Endothelial cell of umbilical vein (primary cell): ENCODE results near the gene SPATS2L.

ENCODE experiments used
- CTCF ChIP-seq, 2 donors: IDR thresholded peaks; 1 replicate in 1 of 2; 2 replicates in 1 of 2; pipeline ENCODE4 v1.5.1; 2011; ENCODE audit warnings: low read length in 2 of 2, mild to moderate bottlenecking in 2 of 2, moderate library complexity in 2 of 2, control low read depth in 1 of 2, inconsistent platforms in 1 of 2, low read depth in 1 of 2; ENCODE audit not compliant: insufficient read depth in 1 of 2; ENCODE audit errors: extremely low read depth in 1 of 2
- EZH2 ChIP-seq: IDR thresholded peaks from 2 replicates; pipeline ENCODE4 v1.6.1; 2012; ENCODE audit warnings: borderline replicate concordance, low read depth, mild to moderate bottlenecking, moderate library complexity, low read length, inconsistent platforms; ENCODE audit not compliant: severe bottlenecking
- MYC ChIP-seq: IDR thresholded peaks from one replicate; pipeline ENCODE4 v1.6.1; 2011; ENCODE audit warnings: mild to moderate bottlenecking, low read depth, low read length
- POLR2A ChIP-seq: IDR thresholded peaks from 2 replicates; pipeline ENCODE4 v1.6.1; 2012; ENCODE audit warnings: low read depth, mild to moderate bottlenecking, control low read depth, low read length

GRCh38 chr2:200421270-200421669 lies 114.8 kb downstream of the SPATS2L start:
- TF ChIP-seq POLR2A, result no peak
- no peak for TF ChIP-seq CTCF (IDR thresholded peaks at IDR 0.05; ENCODE audit: extremely low read depth in 1 of 2, insufficient read depth in 1 of 2, low read depth in 1 of 2, low read length in 2 of 2)
- no peak for TF ChIP-seq MYC
- TF ChIP-seq EZH2, result no peak
